Measurements from ENCODE around the gene ZBTB2.
A peak's percentile ranks its signal among the peaks of the same experiment; 100 is the strongest.
"Not testable (repeated sequence)": the region's sequence is repeated elsewhere in the genome, so short reads cannot be mapped to it uniquely, and the experiment has no call there.

ZBTB2 gene

GRCh38 chr6:151350442-151351145 is 40.8 kb downstream of the ZBTB2 start:
- Histone ChIP-seq H3K4me1 (ENCODE audit: control insufficient read depth in 1 of 2, insufficient read depth in 2 of 2, low read length in 2 of 2) (peaks cover 0 to 10% of the 10 kb centered on the region in 2 donors), H3K27me3 (ENCODE audit: low read depth, low read length) (no peaks in the 10 kb centered on the region), H3K4me3 (ENCODE audit: low read depth in 1 of 2, low read length in 2 of 2) (no peak overlapping the region), H3K27ac (ENCODE audit: low read length) (no peak overlapping the region), H3K36me3 (ENCODE audit: control insufficient read depth in 1 of 2, insufficient read depth in 2 of 2, low read length in 2 of 2) (peaks cover 36% of the 10 kb centered on the region in 2 donors), H3K9me3 (ENCODE audit: control insufficient read depth in 1 of 2, low read length in 2 of 2) (no peaks in the 10 kb centered on the region)

- Histone ChIP-seq H3K9me3 (ENCODE audit: control insufficient read depth in 1 of 2, low read length in 2 of 2) (no peaks in the 10 kb centered on the region), H3K36me3 (ENCODE audit: control insufficient read depth in 1 of 2, insufficient read depth in 2 of 2, low read length in 2 of 2) (peaks cover 34 to 35% of the 10 kb centered on the region in 2 donors), H3K27me3 (ENCODE audit: low read depth, low read length) (no peaks in the 10 kb centered on the region), H3K4me1 (ENCODE audit: control insufficient read depth in 1 of 2, insufficient read depth in 2 of 2, low read length in 2 of 2) (peaks cover 0 to 10% of the 10 kb centered on the region in 2 donors), H3K4me3 (ENCODE audit: low read depth in 1 of 2, low read length in 2 of 2) (no peak overlapping the region), H3K27ac (ENCODE audit: low read length) (no peak overlapping the region)
These were observed 41.6 kb downstream of the ZBTB2 start for GRCh38 chr6:151349651-151350270.

DNA sequence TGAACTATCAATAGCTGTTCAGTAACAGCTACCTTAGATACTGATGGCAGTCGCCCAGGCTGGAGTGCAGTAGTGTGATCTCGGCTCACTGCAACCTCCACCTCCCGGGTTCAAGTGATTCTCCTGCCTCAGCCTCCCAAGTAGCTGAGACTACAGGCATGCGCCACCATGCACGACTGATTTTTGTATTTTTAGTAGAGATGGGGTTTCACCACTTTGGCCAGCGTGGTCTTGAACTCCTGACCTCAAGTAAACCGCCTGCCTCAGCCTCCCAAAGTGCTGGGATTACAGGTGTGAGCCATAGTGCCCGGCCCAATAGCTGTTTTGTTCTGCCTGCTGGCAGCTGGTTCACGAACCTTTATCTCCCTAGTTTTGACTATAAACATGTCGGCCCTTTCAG is 48.6 kb downstream of the ZBTB2 start:
- not testable (repeated sequence) for H3K27me3 ChIP-seq (ENCODE audit: low read depth, low read length)
- peaks cover 0 to 13% of the 10 kb centered on the region in 2 donors for H3K36me3 ChIP-seq (ENCODE audit: control insufficient read depth in 1 of 2, insufficient read depth in 2 of 2, low read length in 2 of 2)
- H3K4me1 ChIP-seq (ENCODE audit: control insufficient read depth in 1 of 2, insufficient read depth in 2 of 2, low read length in 2 of 2), result peaks cover 0 to 17% of the 10 kb centered on the region in 2 donors

GRCh38 chr6:151341476-151342195 is 49.7 kb downstream of the ZBTB2 start:
- no peak overlapping the region for H3K4me3 ChIP-seq (ENCODE audit: low read depth in 1 of 2, low read length in 2 of 2)
- no peaks in the 10 kb centered on the region for H3K9me3 ChIP-seq (ENCODE audit: control insufficient read depth in 1 of 2, low read length in 2 of 2)
- H3K4me1 ChIP-seq (ENCODE audit: control insufficient read depth in 1 of 2, insufficient read depth in 2 of 2, low read length in 2 of 2), result peaks cover 0 to 17% of the 10 kb centered on the region in 2 donors
- peaks cover 0 to 13% of the 10 kb centered on the region in 2 donors for H3K36me3 ChIP-seq (ENCODE audit: control insufficient read depth in 1 of 2, insufficient read depth in 2 of 2, low read length in 2 of 2)
- H3K27me3 ChIP-seq (ENCODE audit: low read depth, low read length), result no peaks in the 10 kb centered on the region
- H3K27ac ChIP-seq (ENCODE audit: low read length), result no peak overlapping the region

More for the DNA sequence above, 48.6 kb downstream of the ZBTB2 start:
- not testable (repeated sequence) for H3K27ac ChIP-seq (ENCODE audit: low read length); H3K4me3 ChIP-seq (ENCODE audit: low read depth in 1 of 2, low read length in 2 of 2); H3K9me3 ChIP-seq (ENCODE audit: control insufficient read depth in 1 of 2, low read length in 2 of 2)

DNA sequence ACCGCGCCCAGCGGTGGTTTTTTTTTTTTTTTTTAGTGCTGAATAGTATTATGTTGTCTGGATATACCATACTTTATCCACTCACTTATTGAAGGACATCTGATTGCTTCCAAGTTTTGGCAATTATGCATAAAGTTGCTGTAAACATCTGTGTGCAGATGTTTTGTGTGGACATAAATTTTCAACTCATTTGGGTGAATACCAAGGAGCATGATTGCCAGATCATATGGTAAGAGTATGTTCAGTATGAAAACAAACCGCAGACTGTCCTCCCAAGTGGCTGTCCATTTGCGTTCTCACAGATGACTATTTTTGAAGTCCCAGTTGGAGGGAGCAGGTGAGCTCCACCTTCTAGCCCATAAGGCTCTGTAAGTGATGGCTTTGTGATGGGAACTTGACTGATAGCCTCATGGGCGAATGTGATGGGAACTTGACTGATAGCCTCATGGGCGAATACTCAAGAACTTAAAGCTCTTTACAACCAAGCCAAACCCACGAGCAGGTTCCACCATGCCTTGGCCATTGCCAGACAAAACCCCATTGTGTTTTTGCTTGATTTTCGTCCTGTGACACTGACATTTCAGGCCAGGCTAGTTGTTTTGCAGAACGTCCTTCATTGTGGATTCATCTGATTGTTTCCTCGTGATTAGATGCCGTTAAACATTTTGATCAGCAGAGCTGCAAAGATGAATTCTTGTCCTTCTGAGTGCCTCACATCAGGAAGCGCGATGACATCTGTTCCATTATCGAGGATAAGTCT is 51.0 kb downstream of the ZBTB2 start:
- H3K4me3 ChIP-seq (ENCODE audit: low read depth in 1 of 2, low read length in 2 of 2), result no peak overlapping the region
- peaks cover 0 to 9% of the 10 kb centered on the region in 2 donors for H3K4me1 ChIP-seq (ENCODE audit: control insufficient read depth in 1 of 2, insufficient read depth in 2 of 2, low read length in 2 of 2)
- H3K27me3 ChIP-seq (ENCODE audit: low read depth, low read length), result no peaks in the 10 kb centered on the region
- peaks cover 0 to 13% of the 10 kb centered on the region in 2 donors for H3K36me3 ChIP-seq (ENCODE audit: control insufficient read depth in 1 of 2, insufficient read depth in 2 of 2, low read length in 2 of 2)
- H3K9me3 ChIP-seq (ENCODE audit: control insufficient read depth in 1 of 2, low read length in 2 of 2), result no peaks in the 10 kb centered on the region
- H3K27ac ChIP-seq (ENCODE audit: low read length), result no peak overlapping the region

DNA sequence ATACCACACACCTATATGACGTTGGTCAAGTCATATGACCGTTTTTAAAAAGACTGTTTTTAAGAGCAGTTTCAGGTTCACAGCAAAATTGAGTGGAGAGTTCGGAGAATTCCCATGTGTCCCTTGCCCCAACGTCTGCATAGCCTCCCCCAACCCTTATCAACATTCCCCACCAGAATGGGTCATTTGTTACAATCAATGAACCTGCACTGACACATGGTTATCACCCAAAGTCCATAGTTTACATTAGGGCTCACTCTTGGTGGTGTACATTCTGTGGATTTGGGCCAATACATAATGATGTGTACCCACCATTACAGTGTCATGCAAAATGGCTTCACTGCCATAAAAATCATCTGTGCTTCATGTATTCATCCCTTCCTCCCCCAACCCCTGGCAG is 52.0 kb downstream of the ZBTB2 start:
- no peaks in the 10 kb centered on the region for H3K9me3 ChIP-seq (ENCODE audit: control insufficient read depth in 1 of 2, low read length in 2 of 2)
- H3K4me1 ChIP-seq (ENCODE audit: control insufficient read depth in 1 of 2, insufficient read depth in 2 of 2, low read length in 2 of 2), result peaks cover 0 to 9% of the 10 kb centered on the region in 2 donors
- H3K36me3 ChIP-seq (ENCODE audit: control insufficient read depth in 1 of 2, insufficient read depth in 2 of 2, low read length in 2 of 2), result peaks cover 0 to 13% of the 10 kb centered on the region in 2 donors
- no peak overlapping the region for H3K4me3 ChIP-seq (ENCODE audit: low read depth in 1 of 2, low read length in 2 of 2)
- no peaks in the 10 kb centered on the region for H3K27me3 ChIP-seq (ENCODE audit: low read depth, low read length)
- no peak overlapping the region for H3K27ac ChIP-seq (ENCODE audit: low read length)

- Histone ChIP-seq H3K9me3 (ENCODE audit: control insufficient read depth in 1 of 2, low read length in 2 of 2) (no peaks in the 10 kb centered on the region), H3K36me3 (ENCODE audit: control insufficient read depth in 1 of 2, insufficient read depth in 2 of 2, low read length in 2 of 2) (peaks cover 0 to 13% of the 10 kb centered on the region in 2 donors), H3K27ac (ENCODE audit: low read length) (no peak overlapping the region), H3K27me3 (ENCODE audit: low read depth, low read length) (no peaks in the 10 kb centered on the region), H3K4me1 (ENCODE audit: control insufficient read depth in 1 of 2, insufficient read depth in 2 of 2, low read length in 2 of 2) (peaks cover 0 to 9% of the 10 kb centered on the region in 2 donors), H3K4me3 (ENCODE audit: low read depth in 1 of 2, low read length in 2 of 2) (no peak overlapping the region)
These were observed 52.6 kb downstream of the ZBTB2 start for GRCh38 chr6:151338651-151339200.

GRCh38 chr6:151335930-151336329 is 55.4 kb downstream of the ZBTB2 start:
- Histone ChIP-seq H3K4me1 (ENCODE audit: control insufficient read depth in 1 of 2, insufficient read depth in 2 of 2, low read length in 2 of 2) (peaks cover 0 to 9% of the 10 kb centered on the region in 2 donors), H3K36me3 (ENCODE audit: control insufficient read depth in 1 of 2, insufficient read depth in 2 of 2, low read length in 2 of 2) (no peaks in the 10 kb centered on the region), H3K9me3 (ENCODE audit: control insufficient read depth in 1 of 2, low read length in 2 of 2) (no peaks in the 10 kb centered on the region), H3K27me3 (ENCODE audit: low read depth, low read length) (no peaks in the 10 kb centered on the region), H3K27ac (ENCODE audit: low read length) (no peak overlapping the region), H3K4me3 (ENCODE audit: low read depth in 1 of 2, low read length in 2 of 2) (no peak overlapping the region)

GRCh38 chr6:151330130-151330696 is 61.1 kb downstream of the ZBTB2 start:
- Histone ChIP-seq H3K4me3 (ENCODE audit: low read depth in 1 of 2, low read length in 2 of 2) (no peak overlapping the region), H3K9me3 (ENCODE audit: control insufficient read depth in 1 of 2, low read length in 2 of 2) (no peaks in the 10 kb centered on the region), H3K27me3 (ENCODE audit: low read depth, low read length) (no peaks in the 10 kb centered on the region), H3K36me3 (ENCODE audit: control insufficient read depth in 1 of 2, insufficient read depth in 2 of 2, low read length in 2 of 2) (no peaks in the 10 kb centered on the region), H3K27ac (ENCODE audit: low read length) (no peak overlapping the region), H3K4me1 (ENCODE audit: control insufficient read depth in 1 of 2, insufficient read depth in 2 of 2, low read length in 2 of 2) (peaks cover 0 to 14% of the 10 kb centered on the region in 2 donors)

- Histone ChIP-seq H3K27me3 (ENCODE audit: low read depth, low read length) (no peaks in the 10 kb centered on the region), H3K4me1 (ENCODE audit: control insufficient read depth in 1 of 2, insufficient read depth in 2 of 2, low read length in 2 of 2) (peaks cover 10 to 29% of the 10 kb centered on the region in 2 donors), H3K36me3 (ENCODE audit: control insufficient read depth in 1 of 2, insufficient read depth in 2 of 2, low read length in 2 of 2) (no peaks in the 10 kb centered on the region), H3K27ac (ENCODE audit: low read length) (no peak overlapping the region), H3K9me3 (ENCODE audit: control insufficient read depth in 1 of 2, low read length in 2 of 2) (no peaks in the 10 kb centered on the region), H3K4me3 (ENCODE audit: low read depth in 1 of 2, low read length in 2 of 2) (peak overlapping the region in 1 of 2 donors; percentile 68)
These were observed 64.3 kb downstream of the ZBTB2 start for GRCh38 chr6:151327101-151327500.

Data from muscle layer of duodenum (tissue), 2 donors.